Naive B cell (primary cell): ENCODE data around the gene PTPN4. TPM values are rescaled to one million over a fixed set of nuclear protein-coding genes. Genes with fewer than 3 reads are reported as not detected.

Experiments
- ATAC-seq, 2 donors: fragments of 150-1000 bp; cut with Tn5 transposase; 2 replicates each; pipeline ENCODE4 v1.10.0; 2021; ENCODE audit warnings: low read depth in 2 of 2, mild to moderate bottlenecking in 2 of 2, moderate library complexity in 2 of 2
- DNase-seq: peaks from one replicate; pipeline ENCODE4 v3.0.0; 2022
- H3K27ac Mint-ChIP-seq, 6 donors: one replicate each; pipeline ENCODE4 v1.8.0; 2020 to 2022; ENCODE audit warnings: mild to moderate bottlenecking in 6 of 6, mixed read lengths in 6 of 6, moderate library complexity in 5 of 6, inconsistent platforms in 2 of 6
- H3K27me3 Mint-ChIP-seq, 3 donors: one replicate each; pipeline ENCODE4 v1.8.0; 2021 to 2022; ENCODE audit warnings: mixed read lengths in 3 of 3, mild to moderate bottlenecking in 1 of 3
- H3K36me3 Mint-ChIP-seq, 2 donors: one replicate each; pipeline ENCODE4 v1.8.0; 2020 to 2022; ENCODE audit warnings: mixed read lengths in 2 of 2, inconsistent platforms in 1 of 2, mild to moderate bottlenecking in 1 of 2
- H3K4me1 Mint-ChIP-seq, 3 donors: one replicate each; pipeline ENCODE4 v1.8.0; 2020 to 2022; ENCODE audit warnings: mixed read lengths in 3 of 3, inconsistent platforms in 1 of 3, mild to moderate bottlenecking in 1 of 3, moderate library complexity in 1 of 3
- H3K4me3 Mint-ChIP-seq, 8 donors: one replicate each; pipeline ENCODE4 v1.8.0; 2020 to 2022; ENCODE audit warnings: mild to moderate bottlenecking in 8 of 8, mixed read lengths in 8 of 8, moderate library complexity in 8 of 8, inconsistent platforms in 2 of 8
- H3K9me3 Mint-ChIP-seq, 7 donors: one replicate each; pipeline ENCODE4 v1.8.0; 2020 to 2022; ENCODE audit warnings: mixed read lengths in 7 of 7, mild to moderate bottlenecking in 5 of 7, inconsistent platforms in 2 of 7, moderate library complexity in 1 of 7
- polyA plus RNA-seq, 6 donors: library from polyadenylated mRNA; unstranded; fragments of 300-500 nt; fragmentation: Illumina TruSeq; gene quantifications; one replicate each; pipeline ENCODE4 v1.2.3, GENCODE V29; 2021; ENCODE audit warnings: low read depth in 6 of 6

Gene PTPN4
- polyA plus RNA-seq, 6 donors from 2014 or later = 6.6 to 30.3 (median 25.5) TPM

GRCh38 chr2:119723186-119723585 lies 36.5 kb upstream of the PTPN4 start:
- no peaks in the 10 kb centered on the region for H3K4me1 Mint-ChIP-seq
- no peak for DNase-seq
- peaks cover 0 to 9% (median 0%) of the 10 kb centered on the region in 7 donors for H3K9me3 Mint-ChIP-seq
- no peak overlapping the region for H3K27ac Mint-ChIP-seq
- H3K4me3 Mint-ChIP-seq = no peak overlapping the region
- ATAC-seq = no peak
- peaks cover 6 to 8% of the 10 kb centered on the region in 2 donors for H3K36me3 Mint-ChIP-seq
- peaks cover 0 to 11% (median 5%) of the 10 kb centered on the region in 3 donors for H3K27me3 Mint-ChIP-seq

- Mint-ChIP-seq H3K36me3 (peaks cover 6 to 8% of the 10 kb centered on the region in 2 donors), H3K4me3 (no peak overlapping the region), H3K27me3 (peaks cover 0 to 14% (median 9%) of the 10 kb centered on the region in 3 donors), H3K4me1 (no peaks in the 10 kb centered on the region), H3K9me3 (peaks cover 0 to 9% (median 0%) of the 10 kb centered on the region in 7 donors), H3K27ac (peak overlapping the region in 1 of 6 donors; percentile 17)
- DNase-seq = no peak
- no peak for ATAC-seq
Observed at GRCh38 chr2:119723784-119724467, 35.8 kb upstream of the PTPN4 start.

DNA sequence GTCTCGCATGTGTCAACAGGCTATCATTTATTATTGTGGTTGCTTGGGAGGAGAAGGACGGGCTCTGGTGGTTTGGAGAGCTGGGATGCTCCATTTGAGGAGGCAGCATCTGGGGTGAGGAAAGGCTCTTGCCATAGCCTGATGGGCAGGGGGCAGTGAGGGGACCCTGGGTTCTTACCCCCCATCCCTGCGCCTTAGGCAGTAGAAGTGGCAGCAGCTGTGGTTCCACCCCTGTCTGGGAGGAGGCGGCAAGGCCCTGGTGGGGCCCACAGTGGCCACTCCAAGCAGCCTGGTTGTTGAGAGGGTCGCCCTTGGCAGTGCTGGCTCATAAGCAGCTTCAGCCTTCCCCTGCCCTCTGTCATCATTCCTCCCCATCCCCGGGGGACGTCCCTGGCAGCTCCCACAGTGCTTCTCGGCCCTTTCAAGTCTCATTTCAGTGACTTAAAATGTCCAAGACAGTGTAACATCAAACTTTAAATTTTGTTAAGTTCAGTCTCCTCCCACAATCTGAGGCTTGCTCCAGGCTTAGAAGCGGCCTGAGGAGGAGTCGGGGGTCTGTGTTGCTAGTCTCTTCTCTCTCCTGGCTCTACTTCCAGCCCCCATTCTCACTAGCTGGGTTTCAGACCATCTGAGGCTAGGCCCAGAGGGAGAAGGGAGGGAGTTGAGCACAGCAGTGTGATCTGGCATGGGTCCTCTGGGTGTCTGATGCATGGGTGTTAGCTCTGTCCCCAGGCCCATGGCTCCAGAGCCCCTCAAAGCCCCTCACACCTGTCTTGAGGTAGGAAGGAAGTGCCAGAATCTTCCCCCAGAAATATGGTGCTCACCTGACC lies 34.9 kb upstream of the PTPN4 start:
- peaks cover 0 to 8% (median 5%) of the 10 kb centered on the region in 3 donors for H3K27me3 Mint-ChIP-seq
- no peak for DNase-seq
- ATAC-seq = no peak
- peaks cover 0 to 9% (median 0%) of the 10 kb centered on the region in 7 donors for H3K9me3 Mint-ChIP-seq
- no peak overlapping the region for H3K4me3 Mint-ChIP-seq
- H3K4me1 Mint-ChIP-seq = no peaks in the 10 kb centered on the region
- H3K36me3 Mint-ChIP-seq = peaks cover 6 to 8% of the 10 kb centered on the region in 2 donors
- H3K27ac Mint-ChIP-seq = no peak overlapping the region

- DNase-seq (no peak), ATAC-seq (no peak)
- H3K4me3 Mint-ChIP-seq = no peak overlapping the region
- no peaks in the 10 kb centered on the region for H3K9me3 Mint-ChIP-seq
- H3K4me1 Mint-ChIP-seq = no peaks in the 10 kb centered on the region
- no peaks in the 10 kb centered on the region for H3K36me3 Mint-ChIP-seq
- no peak overlapping the region for H3K27ac Mint-ChIP-seq
- H3K27me3 Mint-ChIP-seq = peaks cover 0 to 22% (median 18%) of the 10 kb centered on the region in 3 donors
Observed at GRCh38 chr2:119727493-119727892, 32.2 kb upstream of the PTPN4 start.

DNA sequence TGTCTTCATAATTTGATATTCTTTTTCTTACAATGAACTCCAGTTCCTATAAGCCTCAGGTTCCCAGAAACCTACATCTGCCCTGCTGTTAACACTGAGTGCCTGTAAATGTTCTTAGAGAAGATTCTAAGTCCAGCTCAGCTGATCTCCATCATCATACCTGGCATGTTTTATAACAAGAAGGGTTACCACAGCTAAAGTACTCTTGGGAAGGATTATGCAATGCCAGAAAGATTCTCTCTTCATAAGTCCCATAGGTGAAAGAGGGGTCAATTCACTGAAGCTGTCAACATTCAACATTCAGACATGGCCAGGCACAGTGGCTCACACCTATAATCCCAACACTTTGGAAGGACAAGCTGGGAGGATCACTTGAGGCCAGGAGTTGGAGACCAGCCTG lies 31.3 kb upstream of the PTPN4 start:
- H3K27me3 Mint-ChIP-seq = peaks cover 0 to 22% (median 18%) of the 10 kb centered on the region in 3 donors
- H3K4me3 Mint-ChIP-seq = no peak overlapping the region
- H3K9me3 Mint-ChIP-seq = no peaks in the 10 kb centered on the region
- no peak overlapping the region for H3K27ac Mint-ChIP-seq
- DNase-seq = no peak
- no peaks in the 10 kb centered on the region for H3K36me3 Mint-ChIP-seq
- no peaks in the 10 kb centered on the region for H3K4me1 Mint-ChIP-seq
- no peak for ATAC-seq

DNA sequence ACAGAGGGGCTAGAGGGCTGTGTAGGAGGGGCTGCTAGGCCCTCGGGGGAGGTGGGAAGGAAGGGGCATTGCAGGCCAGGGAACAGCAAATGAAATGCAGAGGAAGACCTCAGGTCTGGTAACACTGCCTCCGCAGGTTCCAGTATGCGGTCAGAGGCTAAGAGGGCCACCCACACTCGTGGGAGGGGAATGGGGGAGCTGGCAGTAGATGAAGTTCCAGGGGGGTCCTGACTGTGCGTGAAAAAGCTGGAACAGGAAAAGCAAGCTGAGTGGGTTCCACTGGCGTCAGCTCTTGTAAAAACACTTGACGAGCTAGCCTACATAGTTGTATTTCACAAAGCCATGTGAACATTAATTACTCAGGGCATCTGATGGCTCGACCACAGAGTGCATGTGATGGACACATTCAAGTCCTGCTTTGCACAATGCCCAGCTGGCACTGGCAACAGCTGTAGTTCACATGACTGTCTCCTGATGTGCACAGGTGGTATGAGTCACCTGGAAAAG lies 29.0 kb upstream of the PTPN4 start:
- DNase-seq (no peak), ATAC-seq (no peak)
- Mint-ChIP-seq H3K4me1 (no peaks in the 10 kb centered on the region), H3K36me3 (no peaks in the 10 kb centered on the region), H3K27ac (no peak overlapping the region), H3K9me3 (no peaks in the 10 kb centered on the region), H3K27me3 (peaks cover 0 to 28% (median 26%) of the 10 kb centered on the region in 3 donors), H3K4me3 (no peak overlapping the region)

DNA sequence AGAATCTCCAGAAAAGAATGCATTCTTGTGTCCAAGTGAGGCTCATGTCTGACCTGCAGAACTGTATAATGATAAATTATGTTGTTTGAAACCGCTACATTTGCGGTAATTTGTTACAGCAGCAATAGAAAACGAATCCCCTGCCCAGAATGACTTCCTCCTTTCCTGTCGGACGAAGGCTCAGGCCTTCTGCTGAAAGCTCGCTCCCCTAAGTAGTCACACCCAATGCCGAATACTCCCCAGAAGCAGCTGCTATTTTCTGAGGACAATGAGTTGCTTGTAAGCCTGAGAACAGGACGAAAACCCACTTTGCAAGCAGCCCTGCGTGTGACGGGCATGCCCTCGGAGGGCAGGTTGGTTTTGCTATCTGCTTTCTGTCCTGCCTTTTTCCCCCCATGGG lies 27.7 kb upstream of the PTPN4 start:
- Mint-ChIP-seq H3K9me3 (no peaks in the 10 kb centered on the region), H3K27me3 (peaks cover 0 to 28% (median 26%) of the 10 kb centered on the region in 3 donors), H3K4me3 (no peak overlapping the region), H3K27ac (no peak overlapping the region), H3K4me1 (no peaks in the 10 kb centered on the region), H3K36me3 (no peaks in the 10 kb centered on the region)
- DNase-seq (no peak), ATAC-seq (no peak)

GRCh38 chr2:119732601-119733164 lies 27.0 kb upstream of the PTPN4 start:
- H3K27ac Mint-ChIP-seq = no peak overlapping the region
- no peaks in the 10 kb centered on the region for H3K9me3 Mint-ChIP-seq
- H3K4me3 Mint-ChIP-seq = no peak overlapping the region
- no peak for DNase-seq
- no peak for ATAC-seq
- peaks cover 0 to 1% of the 10 kb centered on the region in 2 donors for H3K36me3 Mint-ChIP-seq
- H3K27me3 Mint-ChIP-seq = peaks cover 0 to 31% (median 26%) of the 10 kb centered on the region in 3 donors
- no peaks in the 10 kb centered on the region for H3K4me1 Mint-ChIP-seq

GRCh38 chr2:119734047-119734446 lies 25.7 kb upstream of the PTPN4 start:
- Mint-ChIP-seq H3K9me3 (no peaks in the 10 kb centered on the region), H3K4me3 (no peak overlapping the region), H3K36me3 (peaks cover 0 to 6% of the 10 kb centered on the region in 2 donors), H3K27me3 (peaks cover 0 to 31% (median 17%) of the 10 kb centered on the region in 3 donors), H3K27ac (no peak overlapping the region), H3K4me1 (no peaks in the 10 kb centered on the region)
- DNase-seq = no peak
- no peak for ATAC-seq

DNA sequence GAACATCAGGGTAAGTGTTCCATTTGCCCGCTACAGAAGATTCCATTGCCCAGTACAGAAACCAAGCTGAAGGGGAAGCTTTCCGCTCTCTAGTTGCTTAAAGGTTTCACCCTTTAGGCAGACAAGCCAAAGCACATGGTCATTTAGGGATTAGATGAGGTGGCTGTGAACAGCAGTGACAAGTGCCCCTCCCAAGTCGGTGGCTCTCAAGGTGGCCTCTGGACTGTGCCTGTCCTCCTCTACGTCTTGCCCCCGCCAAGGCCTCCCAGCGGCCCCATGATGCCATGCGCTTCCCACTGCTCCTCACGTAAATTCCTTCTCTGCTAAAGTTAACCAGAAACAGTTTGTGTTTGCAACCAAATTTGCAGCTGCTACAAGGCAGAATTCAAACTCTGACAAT lies 24.2 kb upstream of the PTPN4 start:
- H3K4me3 Mint-ChIP-seq = no peak overlapping the region
- H3K27me3 Mint-ChIP-seq = peaks cover 0 to 24% (median 11%) of the 10 kb centered on the region in 3 donors
- no peak overlapping the region for H3K27ac Mint-ChIP-seq
- no peaks in the 10 kb centered on the region for H3K4me1 Mint-ChIP-seq
- peaks cover 0 to 6% of the 10 kb centered on the region in 2 donors for H3K36me3 Mint-ChIP-seq
- no peak for ATAC-seq
- no peak for DNase-seq
- H3K9me3 Mint-ChIP-seq = no peaks in the 10 kb centered on the region

GRCh38 chr2:119736021-119736420 lies 23.7 kb upstream of the PTPN4 start:
- DNase-seq = no peak
- peaks cover 0 to 6% of the 10 kb centered on the region in 2 donors for H3K36me3 Mint-ChIP-seq

DNA sequence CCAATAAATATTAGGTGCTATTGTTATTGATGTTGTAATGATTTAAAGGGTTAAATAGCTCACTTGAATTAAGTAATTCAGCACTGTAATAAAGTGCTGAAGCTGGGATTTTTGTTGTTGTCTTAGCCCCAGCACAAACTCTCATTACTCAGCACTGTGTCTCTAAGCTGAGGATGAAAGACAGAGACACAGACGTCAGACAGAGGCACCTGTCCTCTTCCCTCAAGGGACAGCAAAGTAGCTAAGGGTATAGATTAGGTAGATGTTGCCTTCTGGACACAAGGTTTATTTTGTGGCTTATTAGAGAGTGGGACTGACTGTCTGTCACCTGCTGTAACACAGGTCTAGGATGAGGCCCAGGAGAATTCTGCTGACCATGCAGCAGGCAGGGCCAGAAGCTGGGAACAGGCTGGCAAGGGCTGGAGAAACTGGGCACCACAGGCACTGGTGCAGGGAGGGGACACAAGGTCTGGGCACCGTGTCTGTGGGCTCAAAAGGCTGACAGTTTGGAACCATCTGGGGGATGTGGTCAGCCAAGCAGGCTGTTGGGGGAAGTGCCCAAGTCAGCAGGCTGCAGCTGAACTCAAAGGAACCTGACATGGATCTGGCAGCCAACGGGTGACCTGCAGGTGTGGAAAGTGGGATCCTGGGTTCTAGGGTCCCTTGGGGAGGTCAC lies 20.0 kb upstream of the PTPN4 start:
- Mint-ChIP-seq H3K27me3 (peaks cover 8 to 21% (median 16%) of the 10 kb centered on the region in 3 donors), H3K4me3 (no peak overlapping the region), H3K4me1 (no peaks in the 10 kb centered on the region), H3K27ac (peak overlapping the region in 1 of 6 donors; percentile 16), H3K9me3 (no peaks in the 10 kb centered on the region), H3K36me3 (peaks cover 0 to 6% of the 10 kb centered on the region in 2 donors)
- no peak for ATAC-seq
- DNase-seq = no peak

More at GRCh38 chr2:119736021-119736420, 23.7 kb upstream of the PTPN4 start:
- no peak overlapping the region for H3K4me3 Mint-ChIP-seq
- no peaks in the 10 kb centered on the region for H3K4me1 Mint-ChIP-seq
- H3K27ac Mint-ChIP-seq = no peak overlapping the region
- no peak for ATAC-seq
- H3K27me3 Mint-ChIP-seq = peaks cover 0 to 21% (median 8%) of the 10 kb centered on the region in 3 donors
- no peaks in the 10 kb centered on the region for H3K9me3 Mint-ChIP-seq

GRCh38 chr2:119741001-119741400 lies 18.7 kb upstream of the PTPN4 start:
- no peaks in the 10 kb centered on the region for H3K9me3 Mint-ChIP-seq
- peaks cover 8 to 32% (median 22%) of the 10 kb centered on the region in 3 donors for H3K27me3 Mint-ChIP-seq
- H3K4me3 Mint-ChIP-seq = no peak overlapping the region
- no peaks in the 10 kb centered on the region for H3K4me1 Mint-ChIP-seq
- ATAC-seq (no peak), DNase-seq (no peak)
- H3K36me3 Mint-ChIP-seq = peaks cover 0 to 11% of the 10 kb centered on the region in 2 donors
- no peak overlapping the region for H3K27ac Mint-ChIP-seq
